D341Med (cell line): Measurements from ENCODE around the gene GALR2.

ENCODE experiments used
- DNase-seq: peaks from one replicate; pipeline ENCODE4 v3.0.0; 2012; ENCODE audit warnings: low spot score

Gene GALR2

DNA sequence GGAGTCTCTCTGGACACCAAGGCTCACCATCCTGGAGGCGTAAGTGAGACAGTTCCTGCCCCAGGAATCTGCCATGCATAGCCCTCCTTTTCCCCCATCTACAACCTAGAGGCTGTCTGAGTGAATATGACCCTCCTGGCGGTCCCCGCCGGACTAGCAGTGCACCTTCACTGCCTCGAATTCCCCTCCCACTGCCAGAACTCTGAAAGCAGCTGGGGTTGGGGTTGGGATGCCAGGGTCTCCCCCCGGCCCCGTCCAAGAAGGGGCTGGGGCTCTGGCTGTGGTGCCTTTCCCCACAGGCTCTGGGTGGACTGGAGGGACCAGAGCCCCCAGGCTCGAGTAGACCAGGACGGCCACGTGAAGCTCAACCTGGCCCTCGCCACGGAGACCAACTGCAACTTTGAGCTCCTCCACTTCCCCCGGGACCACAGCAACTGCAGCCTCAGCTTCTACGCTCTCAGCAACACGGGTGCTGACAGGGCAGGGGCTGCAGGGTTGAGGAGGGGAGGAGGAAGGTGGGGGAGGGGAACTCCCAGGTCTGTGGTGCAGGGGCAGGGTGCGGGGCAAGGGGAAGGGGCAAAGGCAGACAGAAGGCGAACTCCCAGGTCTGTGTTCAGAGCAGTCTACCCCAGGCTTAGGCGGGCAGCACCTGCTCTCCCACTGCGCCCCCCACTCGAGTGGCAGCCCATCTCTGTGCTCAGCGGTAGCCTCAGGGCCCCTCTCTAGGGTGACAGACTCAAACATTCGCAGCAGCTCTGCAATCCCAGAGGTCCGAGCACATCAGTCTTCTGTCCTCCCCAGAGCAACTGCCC, 5.6 kb downstream of the GALR2 start:
- DNase-seq = peak; percentile 70

GRCh38 chr17:76080768-76081287, 6.2 kb downstream of the GALR2 start:
- peak; percentile 39 for DNase-seq

DNA sequence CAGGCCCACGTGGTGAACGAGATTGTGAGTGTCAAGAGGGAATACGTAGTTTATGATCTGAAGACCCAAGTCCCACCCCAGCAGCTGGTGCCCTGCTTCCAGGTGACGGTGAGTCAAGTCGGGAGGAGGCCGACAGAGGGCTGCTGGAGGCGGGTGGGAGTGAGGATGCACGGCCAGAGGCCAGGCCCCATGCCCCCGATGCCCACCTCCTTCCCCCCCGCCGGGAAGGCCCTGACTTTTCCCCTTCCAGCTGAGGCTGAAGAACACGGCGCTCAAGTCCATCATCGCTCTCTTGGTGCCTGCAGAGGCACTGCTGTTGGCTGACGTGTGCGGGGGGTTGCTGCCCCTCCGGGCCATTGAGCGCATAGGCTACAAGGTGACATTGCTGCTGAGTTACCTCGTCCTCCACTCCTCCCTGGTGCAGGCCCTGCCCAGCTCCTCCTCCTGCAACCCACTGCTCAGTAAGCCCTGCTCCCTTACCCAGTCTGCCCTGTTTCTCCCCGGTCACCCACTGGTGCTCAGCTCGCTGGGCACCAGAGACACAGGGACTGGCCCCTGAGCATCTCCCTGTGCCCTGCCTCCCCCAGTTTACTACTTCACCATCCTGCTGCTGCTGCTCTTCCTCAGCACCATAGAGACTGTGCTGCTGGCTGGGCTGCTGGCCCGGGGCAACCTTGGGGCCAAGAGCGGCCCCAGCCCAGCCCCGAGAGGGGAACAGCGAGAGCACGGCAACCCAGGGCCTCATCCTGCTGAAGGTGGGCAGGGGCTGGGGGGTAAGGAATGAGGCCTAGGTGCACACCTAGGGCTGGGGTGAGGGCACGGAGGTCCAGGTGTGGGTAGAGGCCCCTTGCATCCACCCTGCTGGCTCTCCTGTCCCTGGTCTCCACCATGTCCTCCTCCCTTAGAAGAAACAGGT, 7.0 kb downstream of the GALR2 start:
- DNase-seq = peak; percentile 47

GRCh38 chr17:76082326-76083251, 8.0 kb downstream of the GALR2 start:
- peak; percentile 46 for DNase-seq

- DNase-seq = no peak
Observed at GRCh38 chr17:76083536-76084182, 9.1 kb downstream of the GALR2 start.

DNA sequence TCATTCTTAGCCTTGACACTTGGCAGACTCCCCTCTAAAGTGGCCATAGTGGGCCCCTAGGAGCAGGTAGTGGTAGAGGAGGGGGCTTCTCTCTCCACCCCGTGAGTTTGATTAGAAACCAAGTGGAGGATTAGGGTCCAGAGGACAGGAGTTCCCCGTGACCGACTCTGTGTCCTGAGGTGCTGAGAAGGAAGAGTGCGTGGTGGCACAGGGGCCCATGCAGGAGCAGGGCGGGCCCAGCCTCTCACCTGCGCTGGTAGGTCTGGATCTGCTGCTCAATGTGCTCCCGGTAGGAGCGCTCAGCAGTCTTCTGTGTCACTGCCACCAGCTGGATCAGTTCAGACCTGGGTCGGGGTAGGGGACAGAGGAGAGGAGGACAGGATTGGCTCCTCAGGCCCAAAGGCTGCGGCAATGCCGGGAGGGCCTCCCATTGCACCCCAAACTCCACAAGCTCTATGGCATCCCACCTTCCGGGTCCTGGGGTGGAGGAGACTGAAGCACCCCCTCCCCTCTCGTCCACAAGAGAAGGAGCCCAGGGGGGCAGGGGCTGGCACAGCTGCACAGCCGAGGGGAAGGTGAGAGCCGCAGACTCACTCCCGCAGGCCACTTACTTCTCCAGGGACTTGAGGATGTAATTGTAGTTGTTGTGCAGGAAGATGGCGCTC, 10.6 kb downstream of the GALR2 start:
- DNase-seq = no peak

DNA sequence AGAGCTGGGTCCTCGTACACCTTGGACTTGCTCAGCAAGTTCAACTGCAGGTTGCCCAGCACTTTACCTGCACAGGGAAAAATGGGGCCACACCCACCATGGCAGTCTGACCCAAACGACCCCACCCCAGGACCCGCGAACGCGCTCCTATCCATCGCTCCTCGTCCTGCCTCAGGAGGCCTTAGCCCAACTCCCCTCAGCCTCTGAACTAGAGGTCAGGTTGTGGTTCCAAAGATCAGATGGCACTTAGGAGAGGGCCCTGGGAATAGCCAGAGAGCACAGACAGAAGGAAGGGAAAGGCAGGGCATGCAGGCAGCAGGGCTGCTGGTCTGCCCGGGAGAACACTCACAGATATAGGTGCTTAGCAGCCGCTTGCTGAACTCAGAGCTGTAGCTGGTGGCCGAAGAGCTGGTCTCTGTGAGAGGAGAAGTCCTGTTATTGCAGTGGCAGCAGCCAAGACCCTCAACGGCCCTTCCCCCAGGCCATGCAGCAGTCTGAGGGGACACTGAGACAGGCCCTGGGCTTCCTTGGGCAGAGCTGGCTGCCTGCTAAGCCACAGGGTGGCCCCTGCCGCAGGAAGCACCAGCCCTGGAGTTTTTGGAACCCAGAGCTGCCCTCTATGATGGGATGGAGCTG, 11.3 kb downstream of the GALR2 start:
- peak; percentile 39 for DNase-seq

DNA sequence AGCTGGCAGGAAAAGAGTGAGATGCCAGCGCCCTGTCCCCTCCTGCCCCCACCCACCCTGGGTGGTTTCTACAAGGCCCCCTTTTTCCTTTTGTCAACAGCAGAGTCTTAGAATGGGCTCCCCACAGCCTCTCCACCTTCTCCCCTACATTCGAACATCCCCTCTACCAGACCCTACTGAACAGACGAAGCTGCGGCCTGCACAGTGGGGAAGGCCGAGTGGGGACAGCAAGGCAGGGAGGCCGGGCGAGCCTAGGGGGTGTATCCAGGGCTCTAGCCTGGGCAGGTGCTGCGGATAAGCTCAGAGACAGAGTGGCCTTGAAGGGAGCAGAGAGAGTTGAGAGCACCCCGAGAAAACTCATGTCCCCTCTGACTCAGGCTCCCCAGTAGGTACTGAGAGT, 11.8 kb downstream of the GALR2 start:
- DNase-seq = peak; percentile 39

- DNase-seq = peak; percentile 30
Observed at GRCh38 chr17:76087531-76087930, 12.9 kb downstream of the GALR2 start.

GRCh38 chr17:76088041-76088867, 13.7 kb downstream of the GALR2 start:
- peak; percentile 62 for DNase-seq

DNA sequence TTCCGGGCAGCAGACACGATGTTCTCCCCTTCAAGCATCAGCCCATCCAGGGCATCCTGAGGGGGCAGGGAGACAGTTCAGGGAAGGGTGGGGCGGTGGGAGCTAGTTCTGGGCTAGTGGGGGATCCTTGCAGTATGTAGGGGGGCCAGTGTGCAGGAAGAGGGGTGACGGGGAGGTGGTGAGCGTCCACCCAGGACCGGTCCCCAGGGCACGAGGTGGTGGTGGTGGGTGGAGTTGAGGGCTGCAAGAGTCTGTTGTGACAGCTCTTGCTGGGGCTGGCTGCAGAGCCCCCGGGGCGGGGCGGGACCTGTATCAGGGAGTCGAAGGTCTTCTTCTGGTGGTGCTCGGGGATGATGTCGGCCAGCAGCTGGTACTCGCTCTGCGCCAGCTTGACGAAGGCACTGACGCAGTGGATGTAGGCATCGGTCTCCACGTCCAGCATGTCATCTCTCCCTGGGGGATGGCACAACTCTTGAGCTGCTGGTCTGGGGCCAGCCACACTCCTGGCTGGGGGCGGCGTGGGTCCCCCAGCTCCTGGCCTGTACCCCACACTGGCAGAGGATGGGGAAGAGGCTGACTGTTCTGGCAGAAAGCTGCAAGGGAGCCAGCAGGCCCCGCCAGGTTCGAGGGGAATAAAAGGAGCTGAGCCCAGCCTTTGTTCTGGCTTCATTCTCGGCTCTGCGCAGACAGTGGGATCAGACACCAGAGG, 14.4 kb downstream of the GALR2 start:
- peak; percentile 31 for DNase-seq

- peak; percentile 35 for DNase-seq
Observed at GRCh38 chr17:76089680-76090516, 15.3 kb downstream of the GALR2 start.

DNA sequence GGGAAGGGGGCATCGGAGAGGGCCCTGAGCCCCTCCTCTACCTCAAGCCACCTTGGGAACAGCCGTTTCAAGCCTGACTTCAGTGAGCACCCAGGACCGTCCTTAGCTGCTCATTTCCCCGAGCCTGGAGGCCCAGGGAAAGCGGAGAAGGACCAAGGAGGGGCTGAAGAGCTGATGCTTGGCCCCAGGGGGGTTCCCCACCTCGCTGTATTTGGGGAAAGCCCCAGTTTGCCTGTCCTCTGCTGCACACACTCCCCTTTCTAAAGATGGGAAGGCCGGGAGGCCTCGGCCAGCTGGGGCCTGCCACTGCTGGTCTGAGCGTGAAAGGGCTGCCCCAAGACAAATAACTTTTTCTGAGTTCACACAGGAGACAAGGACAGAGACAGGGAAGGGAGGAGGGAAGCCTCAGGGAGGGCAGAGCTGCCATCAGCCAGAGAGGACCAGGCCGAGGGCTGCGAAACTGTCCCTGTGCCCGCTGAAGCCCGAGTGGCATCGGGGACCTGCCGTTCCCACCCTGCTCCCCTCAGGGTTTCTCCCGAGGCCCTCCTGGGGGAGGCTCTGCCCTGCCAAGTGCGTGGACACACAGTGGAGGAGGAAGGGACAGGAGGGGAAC, 16.0 kb downstream of the GALR2 start:
- peak; percentile 36 for DNase-seq

GRCh38 chr17:76091526-76092286, 17.1 kb downstream of the GALR2 start:
- peak; percentile 28 for DNase-seq

- peak; percentile 28 for DNase-seq
Observed at GRCh38 chr17:76092526-76093413, 18.2 kb downstream of the GALR2 start.
